Measurements from ENCODE around the gene PLXNA1.

PLXNA1 gene

DNA sequence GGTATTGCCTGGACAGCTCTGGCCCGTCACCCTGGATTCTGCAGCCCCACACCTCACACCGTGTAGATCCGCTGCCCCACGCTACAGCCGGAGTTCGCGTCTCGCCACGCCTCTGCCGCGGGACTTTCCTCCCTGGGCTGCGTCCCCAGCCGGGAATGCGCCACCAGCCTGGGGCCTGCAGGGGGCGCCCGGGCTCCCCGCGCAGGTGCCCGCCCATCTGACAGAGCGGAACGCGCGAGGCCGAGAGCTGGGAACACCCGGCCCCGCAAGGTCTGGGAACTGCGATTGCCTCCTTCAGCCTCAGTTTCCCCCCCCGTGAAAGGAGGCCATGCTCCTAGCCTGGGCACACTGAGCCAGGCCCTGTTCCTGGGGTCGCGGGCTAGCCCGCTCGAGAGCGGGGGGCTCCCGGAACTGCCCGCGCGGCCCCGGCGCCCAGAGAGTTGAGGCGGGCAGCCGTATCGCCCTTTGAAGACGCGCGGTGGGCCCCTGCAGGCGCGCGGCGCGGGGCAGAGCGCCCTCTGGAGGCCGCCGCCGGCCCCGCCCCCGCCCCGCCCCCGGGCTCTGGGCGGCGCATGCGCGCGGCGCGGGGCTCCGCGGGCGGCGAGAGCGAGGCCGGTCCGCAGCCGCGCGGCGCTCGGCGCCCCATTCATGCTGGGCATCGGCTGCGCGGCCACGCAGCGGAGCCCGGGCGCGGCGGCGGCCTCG lies at the start of gene PLXNA1:
Gene PLXNA1 (plus strand): TSS at position 645 of the 705 bp plus-strand sequence. CDS start 5,479 bp downstream, outside the sequence.
- peak; percentile 87 for DNase-seq

DNA sequence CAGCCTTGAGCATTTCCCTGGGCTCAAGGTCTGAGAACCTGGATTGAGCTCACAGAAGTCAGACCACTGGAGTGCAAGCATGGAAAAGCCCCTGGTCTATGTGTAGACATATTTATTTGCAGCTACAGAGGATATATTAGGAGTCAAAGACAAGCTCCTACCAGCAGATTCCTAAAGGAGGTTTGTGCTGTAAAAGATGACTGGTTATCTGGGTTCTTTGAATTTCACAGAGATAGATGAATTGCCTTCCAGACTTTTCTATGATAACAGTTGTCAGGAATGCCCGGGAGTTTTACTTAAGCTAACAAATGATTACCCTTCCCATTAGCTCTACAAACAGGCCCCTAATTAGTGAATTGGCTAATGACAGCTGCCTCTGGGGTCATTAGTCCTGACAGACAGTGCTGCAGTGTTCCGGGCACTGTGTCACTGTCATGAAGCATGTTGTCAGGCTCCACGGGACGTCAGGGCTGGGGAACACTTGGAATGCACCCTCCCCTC lies 48.8 kb upstream of the PLXNA1 start:
- DNase-seq = no peak

GRCh38 chr3:126934991-126935390 lies 47.9 kb upstream of the PLXNA1 start:
- DNase-seq = no peak

DNA sequence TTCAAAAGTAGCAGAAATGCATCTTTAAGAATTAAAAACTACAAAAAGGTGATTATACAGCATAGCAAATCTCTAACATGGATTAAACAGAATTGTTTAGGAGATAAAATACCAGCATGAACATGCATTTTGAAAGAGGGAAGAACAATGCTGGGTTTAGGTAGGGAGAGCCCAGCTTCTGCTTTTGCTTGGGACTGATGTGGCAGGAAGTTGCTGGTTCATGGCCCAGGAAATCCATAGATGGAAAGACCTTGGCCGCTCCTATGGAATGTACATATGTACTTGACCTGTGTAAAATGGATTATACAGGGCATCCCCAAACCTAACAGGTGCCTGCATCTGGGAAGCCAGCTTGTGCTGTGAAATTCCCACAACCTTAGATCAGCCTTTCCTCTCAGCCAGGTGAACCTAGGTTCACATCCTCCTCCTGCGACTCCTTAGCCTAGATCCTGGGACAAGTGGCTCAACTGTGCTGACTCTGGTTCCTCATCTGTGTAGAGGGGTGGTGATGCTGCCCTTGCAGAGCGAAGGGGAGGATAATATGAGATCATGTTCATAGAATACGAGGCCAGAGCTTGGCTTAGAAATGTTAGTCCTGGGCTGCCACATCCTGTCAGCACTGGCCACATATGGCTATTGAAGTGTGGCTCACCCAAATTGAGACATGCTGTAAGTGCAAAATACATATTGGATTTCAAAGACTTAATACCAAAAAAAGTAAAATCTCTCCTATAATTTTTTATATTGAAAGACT lies 47.0 kb upstream of the PLXNA1 start:
- DNase-seq = no peak

DNA sequence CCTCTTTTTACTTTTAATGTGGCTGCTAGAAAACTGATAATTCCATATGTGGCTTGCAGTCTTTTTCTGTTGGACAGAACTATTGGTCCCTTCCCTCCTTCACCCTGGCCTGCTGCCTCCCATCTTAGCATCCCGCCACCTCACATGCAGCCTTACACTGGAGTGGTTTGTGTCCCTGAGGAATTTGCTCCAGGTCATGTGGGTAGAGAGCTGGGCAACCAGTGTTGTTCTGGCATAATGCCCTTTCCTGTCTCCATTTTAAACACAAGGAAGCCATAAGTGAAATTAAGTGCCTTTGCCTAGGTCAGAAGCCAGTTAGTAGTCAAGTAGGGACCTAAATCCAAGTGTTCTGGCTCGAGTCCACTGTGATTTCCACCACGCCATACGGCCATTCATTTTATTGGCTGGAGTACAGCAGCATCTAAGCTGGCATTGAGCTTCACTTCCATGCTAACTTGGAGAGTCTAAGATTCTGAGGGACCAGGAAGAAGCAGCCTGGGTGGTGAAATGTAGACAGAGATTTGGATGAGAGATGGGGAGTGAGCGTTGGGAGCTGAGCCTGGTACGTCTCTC lies 46.0 kb upstream of the PLXNA1 start:
- no peak for DNase-seq

GRCh38 chr3:126937533-126937932 lies 45.4 kb upstream of the PLXNA1 start:
- no peak for DNase-seq

DNA sequence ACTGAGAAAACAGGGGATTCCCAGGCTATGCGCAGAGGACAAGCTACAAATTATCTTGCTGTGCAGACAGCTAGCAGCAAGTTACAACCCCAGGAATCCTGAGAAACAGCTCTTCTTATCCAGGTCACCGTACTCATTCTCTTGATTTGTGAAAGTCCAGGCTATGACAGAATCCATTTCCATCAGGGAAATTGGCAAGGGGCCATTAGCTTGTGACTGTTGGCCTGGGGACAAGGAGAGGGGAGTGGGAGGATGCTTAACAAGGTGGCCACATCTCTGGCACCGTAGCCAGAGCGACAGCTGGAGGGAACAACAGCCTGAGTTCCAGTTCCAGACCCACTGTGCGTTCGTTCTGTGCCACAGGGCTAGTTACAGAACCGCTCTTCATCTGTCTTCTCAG lies 44.9 kb upstream of the PLXNA1 start:
- DNase-seq = no peak

DNA sequence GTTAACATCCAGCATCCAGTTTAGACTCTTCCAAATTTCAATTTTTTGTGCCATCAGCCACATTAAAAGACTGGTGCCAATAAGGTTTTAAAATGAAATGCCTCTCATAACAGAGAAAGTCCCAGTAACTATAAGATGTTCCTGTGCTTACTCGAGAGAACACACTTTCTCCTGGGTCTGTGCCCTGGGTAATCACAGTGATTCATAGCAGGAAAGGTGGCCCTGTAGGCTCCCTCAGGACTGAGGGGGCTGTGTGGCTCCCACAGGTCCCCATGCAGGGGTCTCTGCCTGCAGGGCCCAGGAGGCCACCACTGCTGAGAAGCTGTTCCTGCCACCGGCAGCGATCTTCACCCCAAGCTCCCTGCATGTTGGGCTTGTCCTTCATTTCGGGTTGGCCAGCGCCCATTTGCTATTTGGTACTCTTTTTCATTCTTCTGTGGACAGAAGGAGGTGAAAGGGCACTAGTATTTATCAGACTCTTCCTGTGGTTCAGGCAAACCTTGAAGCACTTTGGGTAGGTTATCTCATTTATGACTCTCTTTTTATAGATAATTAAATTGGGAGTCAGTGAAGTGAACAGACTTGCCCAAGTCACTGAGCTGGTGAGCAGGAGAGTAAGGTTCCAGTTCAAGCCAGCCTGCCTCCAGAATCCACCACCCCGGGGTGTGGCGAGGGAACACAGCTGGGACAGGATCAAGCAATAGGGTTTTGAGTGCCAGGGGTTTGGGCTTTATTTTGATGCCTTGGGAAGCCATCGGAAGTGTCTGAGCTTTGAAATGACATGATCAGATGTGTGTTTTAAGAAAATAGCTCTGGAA lies 44.2 kb upstream of the PLXNA1 start:
- DNase-seq = no peak

DNA sequence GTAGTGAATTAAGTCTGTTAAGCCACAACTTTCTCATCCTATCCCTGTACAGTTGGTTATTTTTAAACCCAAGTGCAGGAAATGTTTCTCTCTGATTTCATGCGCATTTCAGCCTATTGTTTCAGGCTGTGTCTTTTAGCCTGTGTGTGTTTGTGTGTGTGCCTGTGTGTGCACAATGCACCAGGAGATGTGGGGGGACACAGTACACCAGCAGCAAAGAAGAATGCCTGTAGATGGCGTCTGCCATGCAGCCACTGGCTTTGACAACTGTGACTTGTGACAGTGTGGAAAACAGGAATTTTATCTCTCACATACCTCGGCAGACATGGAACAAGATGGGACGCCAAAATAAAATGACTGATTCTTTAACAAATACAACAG lies 43.6 kb upstream of the PLXNA1 start:
- DNase-seq = no peak

DNA sequence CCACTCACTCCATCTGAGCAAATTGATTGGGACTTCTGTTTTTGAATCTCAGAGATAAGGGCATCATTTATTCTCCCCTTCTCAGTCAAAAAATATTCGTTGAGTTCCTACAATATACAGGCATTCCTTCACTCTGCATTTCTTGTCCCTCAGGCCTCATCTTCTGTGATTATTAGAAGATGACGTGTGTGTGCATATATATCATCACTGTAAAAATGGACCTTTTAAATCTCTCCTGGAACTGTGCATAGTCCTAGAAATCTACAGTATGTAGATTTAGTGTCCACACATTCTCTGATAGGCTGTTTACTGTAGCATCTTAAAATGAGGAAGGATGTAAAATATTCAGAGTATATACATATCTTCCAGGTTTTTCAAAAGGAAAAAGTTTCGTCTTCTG lies 43.2 kb upstream of the PLXNA1 start:
- DNase-seq = no peak

GRCh38 chr3:126941721-126942270 lies 41.1 kb upstream of the PLXNA1 start:
- DNase-seq = no peak

- DNase-seq = no peak
These were observed 38.6 kb upstream of the PLXNA1 start for GRCh38 chr3:126944089-126944965.

DNA sequence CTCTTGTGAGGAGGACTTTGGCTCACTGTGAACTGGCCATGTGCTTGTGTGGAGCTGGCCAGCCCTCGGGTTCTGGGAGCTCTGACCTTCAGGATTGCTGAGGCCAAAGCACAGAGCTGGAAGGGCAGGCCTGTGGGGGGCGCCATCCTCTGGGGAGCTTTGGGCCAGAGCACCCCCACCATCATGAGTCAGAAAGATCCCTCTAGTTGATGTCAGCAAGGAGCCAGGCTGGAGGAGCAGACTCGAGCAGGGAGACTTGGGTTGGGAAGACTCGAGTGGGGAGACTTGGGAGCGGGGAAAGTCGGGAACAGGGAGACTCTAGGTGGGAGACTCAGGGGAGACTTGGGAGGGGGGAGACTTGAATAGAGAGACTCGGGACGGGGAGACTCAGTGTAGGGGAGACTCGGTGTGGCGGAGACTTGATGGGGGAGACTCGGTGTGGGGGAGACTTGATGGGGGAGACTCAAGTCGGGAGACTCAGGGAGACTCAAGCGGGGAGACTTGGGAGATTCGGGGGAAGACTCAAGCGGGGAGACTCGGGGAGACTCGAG lies 37.7 kb upstream of the PLXNA1 start:
- DNase-seq = no peak

GRCh38 chr3:126945891-126946290 lies 37.0 kb upstream of the PLXNA1 start:
- DNase-seq = no peak

DNA sequence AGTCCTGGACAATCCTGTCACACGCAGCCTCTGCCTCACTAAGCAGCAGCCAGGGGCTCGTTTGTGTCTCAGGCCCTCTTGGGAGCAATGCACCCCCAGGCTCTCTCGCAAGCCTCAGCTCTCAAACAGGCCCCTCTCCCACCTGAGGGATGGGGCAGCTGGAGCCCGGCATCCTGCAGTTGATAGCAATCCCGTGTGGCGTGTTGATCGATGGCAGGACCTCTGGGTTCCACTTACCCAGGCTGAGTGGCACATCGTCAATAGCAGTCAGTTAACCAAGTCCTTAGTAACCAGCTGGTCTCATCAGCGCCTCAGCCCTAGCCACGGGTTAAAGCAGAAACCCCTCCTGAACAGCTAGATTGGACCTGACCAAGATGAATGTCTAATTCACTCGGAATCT lies 36.5 kb upstream of the PLXNA1 start:
- DNase-seq = no peak

DNA sequence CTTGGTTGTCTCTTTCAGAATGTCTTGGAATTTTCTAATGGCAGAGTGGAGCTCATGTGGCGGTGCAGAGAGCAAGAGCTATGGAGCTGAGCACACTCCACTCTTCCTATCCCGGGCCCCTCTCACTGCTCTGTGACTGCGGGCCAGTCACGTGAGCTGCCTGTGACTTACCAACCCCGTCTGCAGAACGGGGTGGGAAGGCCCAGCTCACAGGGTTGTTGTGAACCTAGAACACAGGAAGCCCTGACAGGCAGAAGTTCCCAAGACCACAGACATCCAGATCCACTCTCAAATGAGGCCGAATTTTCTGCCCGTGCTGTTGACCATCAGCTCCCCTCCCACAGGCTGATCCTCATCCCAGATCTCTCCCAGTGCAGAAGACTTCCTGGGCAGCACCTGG lies 35.5 kb upstream of the PLXNA1 start:
- DNase-seq = no peak

- no peak for DNase-seq
These were observed 33.9 kb upstream of the PLXNA1 start for GRCh38 chr3:126948980-126949535.

DNA sequence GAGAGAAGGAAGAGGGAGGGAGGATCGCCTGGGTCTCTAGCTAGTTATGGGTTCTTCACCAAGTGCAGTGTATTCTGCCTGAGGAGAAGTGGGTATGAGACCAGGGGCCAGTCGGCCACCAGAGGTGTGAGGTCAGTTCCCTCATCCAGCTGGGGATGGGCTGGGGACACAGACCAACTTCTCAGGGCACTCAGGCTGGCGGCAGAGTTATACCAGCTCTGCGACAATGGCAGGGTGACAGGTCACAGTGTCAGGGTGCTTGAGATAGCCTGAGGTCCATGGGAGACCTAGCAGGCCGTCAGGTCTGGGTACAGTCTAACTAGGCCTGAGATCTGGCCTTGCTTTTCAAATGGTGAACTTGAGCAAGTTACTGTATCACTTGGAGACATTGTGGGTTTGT lies 31.4 kb upstream of the PLXNA1 start:
- DNase-seq = no peak

GRCh38 chr3:126952261-126952982 lies 30.5 kb upstream of the PLXNA1 start:
- no peak for DNase-seq

GRCh38 chr3:126952983-126953660 lies 29.8 kb upstream of the PLXNA1 start:
- no peak for DNase-seq
